CD4-positive, alpha-beta T cell (primary cell): ENCODE data around the gene E2F7. TPM values are rescaled to one million over a fixed set of nuclear protein-coding genes. Genes with fewer than 3 reads are reported as not detected.

ENCODE experiments used
- ATAC-seq: fragments of 200-7000 bp; cut with Tn5 transposase; one replicate; pipeline ENCODE4 v1.10.0; 2022; ENCODE audit warnings: mild to moderate bottlenecking; ENCODE audit not compliant: poor library complexity
- CTCF ChIA-PET: fragments of 350-600 bp; sonication (Branson Sonifier 250); formaldehyde crosslinking; loops from one replicate; lab custom pipeline; 2021; ENCODE audit warnings: antibody characterized with exemption, inconsistent platforms; lab: Charles Lee
- POLR2A ChIA-PET: fragments of 350-600 bp; sonication (Branson Sonifier 250); formaldehyde crosslinking; loops from one replicate; lab custom pipeline; 2021; ENCODE audit warnings: antibody characterized with exemption, inconsistent platforms; lab: Charles Lee
- DNase-seq, 14 experiments: peaks; one replicate each; pipeline ENCODE4 v3.0.0-alpha.2; 2013 to 2020; ENCODE audit warnings: mixed read lengths in 2 of 14
- H3K27ac ChIP-seq, 2 donors: one replicate each; pipeline versions ENCODE4 v1.5.1 to v1.7.0; 2013; ENCODE audit warnings: low read length in 2 of 2, low read depth in 1 of 2, mild to moderate bottlenecking in 1 of 2
- H3K27me3 ChIP-seq, 2 experiments: 1 replicate in 1 of 2; 2 replicates in 1 of 2; pipeline versions ENCODE4 v1.6.1 to v1.7.0; 2013; ENCODE audit warnings: low read length in 2 of 2, control low read depth in 1 of 2, mild to moderate bottlenecking in 1 of 2, moderate library complexity in 1 of 2; ENCODE audit not compliant: insufficient read depth in 2 of 2, control insufficient read depth in 1 of 2
- H3K36me3 ChIP-seq: one replicate; pipeline ENCODE4 v1.6.1; 2013; ENCODE audit warnings: low read length, control low read depth; ENCODE audit not compliant: insufficient read depth
- H3K4me1 ChIP-seq: one replicate; pipeline ENCODE4 v1.6.1; 2013; ENCODE audit warnings: low read length, control low read depth; ENCODE audit not compliant: insufficient read depth
- H3K4me3 ChIP-seq: one replicate; pipeline ENCODE4 v1.5.1; 2013; ENCODE audit warnings: mild to moderate bottlenecking, low read length, moderate library complexity
- H3K9me3 ChIP-seq, 2 experiments: 1 replicate in 1 of 2; 2 replicates in 1 of 2; pipeline versions ENCODE4 v1.6.1 to v1.7.0; 2013; ENCODE audit warnings: low read length in 2 of 2, mild to moderate bottlenecking in 2 of 2, control low read depth in 1 of 2, moderate library complexity in 1 of 2; ENCODE audit not compliant: control insufficient read depth in 1 of 2, insufficient read depth in 1 of 2
- H3K27ac Mint-ChIP-seq: one replicate; pipeline ENCODE4 v1.8.0; 2020; ENCODE audit warnings: mixed read lengths
- H3K27me3 Mint-ChIP-seq: one replicate; pipeline ENCODE4 v1.8.0; 2021; ENCODE audit warnings: mixed read lengths
- H3K36me3 Mint-ChIP-seq: one replicate; pipeline ENCODE4 v1.8.0; 2021; ENCODE audit warnings: low read depth, mixed read lengths
- H3K4me1 Mint-ChIP-seq: one replicate; pipeline ENCODE4 v1.8.0; 2021; ENCODE audit warnings: low read depth, mixed read lengths
- H3K4me3 Mint-ChIP-seq: one replicate; pipeline ENCODE4 v1.8.0; 2020; ENCODE audit warnings: mild to moderate bottlenecking, mixed read lengths
- H3K9me3 Mint-ChIP-seq: one replicate; pipeline ENCODE4 v1.8.0; 2020; ENCODE audit warnings: mixed read lengths
- CTCF ChIP-seq: fragments of 200-600 bp; IDR thresholded peaks from one replicate; pipeline ENCODE4 v1.8.0; 2022; ENCODE audit warnings: antibody characterized with exemption, mild to moderate bottlenecking
- intact Hi-C, 2 experiments: fragments of 100-400 bp; cut with DNase I in 1 of 2; cut with micrococcal nuclease in 1 of 2; formaldehyde crosslinking; loops; one replicate each; pipeline versions ENCODE4 v1.15.1 to v1.9.0; 2023 to 2025; cut with DNase I, micrococcal nuclease
- total RNA-seq, 174 experiments: library from RNA in 2 of 174; stranded (reverse) in 2 of 174; gene quantifications; one replicate each; pipeline ENCODE4 v1.2.3 and lab custom pipeline; 2021 to 2026

E2F7 gene
- total RNA-seq, 2 experiments from 2014 or later, result 0.14 to 0.16 TPM

GRCh38 chr12:77062846-77063461 lies 2.4 kb downstream of the E2F7 start:
- Mint-ChIP-seq H3K27me3 (peaks cover 21% of the 10 kb centered on the region), H3K27ac (no peak overlapping the region), H3K4me1 (peaks cover 9% of the 10 kb centered on the region), H3K36me3 (no peaks in the 10 kb centered on the region), H3K9me3 (no peaks in the 10 kb centered on the region), H3K4me3 (peak overlapping the region; percentile 35)
- TF ChIP-seq CTCF, result no peak
- ChIA-PET POLR2A (no interaction called here), CTCF (no interaction called here)
- intact Hi-C loops, result no loop called here
- H3K4me1 ChIP-seq, result peaks cover 11% of the 10 kb centered on the region
- H3K27me3 ChIP-seq, result peaks cover 7 to 18% of the 10 kb centered on the region in 2 experiments
- DNase-seq (peak in 2 of 14 experiments; percentile 11 to 25), ATAC-seq (no peak)
- no peak overlapping the region for H3K4me3 ChIP-seq
- H3K9me3 ChIP-seq, result no peaks in the 10 kb centered on the region
- no peaks in the 10 kb centered on the region for H3K36me3 ChIP-seq
- H3K27ac ChIP-seq, result no peak overlapping the region

- Histone ChIP-seq H3K27me3 (peaks cover 7 to 18% of the 10 kb centered on the region in 2 experiments), H3K4me1 (peaks cover 11% of the 10 kb centered on the region), H3K27ac (no peak overlapping the region), H3K36me3 (no peaks in the 10 kb centered on the region), H3K4me3 (no peak overlapping the region), H3K9me3 (no peaks in the 10 kb centered on the region)
- peaks cover 9% of the 10 kb centered on the region for H3K4me1 Mint-ChIP-seq
- DNase-seq (no peak), ATAC-seq (no peak)
- no peak for TF ChIP-seq CTCF
- POLR2A ChIA-PET, result no interaction called here
- intact Hi-C loops, result no loop called here
- no peak overlapping the region for H3K4me3 Mint-ChIP-seq
- CTCF ChIA-PET, result no interaction called here
- peaks cover 21% of the 10 kb centered on the region for H3K27me3 Mint-ChIP-seq
- no peaks in the 10 kb centered on the region for H3K9me3 Mint-ChIP-seq
- H3K27ac Mint-ChIP-seq, result no peak overlapping the region
- H3K36me3 Mint-ChIP-seq, result no peaks in the 10 kb centered on the region
Observed at GRCh38 chr12:77062396-77062795, 3.0 kb downstream of the E2F7 start.

- Histone ChIP-seq H3K36me3 (no peaks in the 10 kb centered on the region), H3K9me3 (no peaks in the 10 kb centered on the region), H3K27ac (no peak overlapping the region), H3K4me3 (no peak overlapping the region), H3K4me1 (peaks cover 8% of the 10 kb centered on the region), H3K27me3 (peaks cover 7 to 18% of the 10 kb centered on the region in 2 experiments)
- ATAC-seq (no peak), DNase-seq (no peak)
- Mint-ChIP-seq H3K4me1 (peaks cover 6% of the 10 kb centered on the region), H3K27me3 (peaks cover 21% of the 10 kb centered on the region), H3K36me3 (no peaks in the 10 kb centered on the region), H3K9me3 (no peaks in the 10 kb centered on the region), H3K4me3 (no peak overlapping the region), H3K27ac (no peak overlapping the region)
- TF ChIP-seq CTCF, result no peak
- ChIA-PET POLR2A (no interaction called here), CTCF (no interaction called here)
- intact Hi-C loops, result no loop called here
Observed at GRCh38 chr12:77060883-77061240, 4.5 kb downstream of the E2F7 start.
